Choroid plexus epithelial cell (primary cell): ENCODE measurements around the gene TSPAN7.

Experiments
- DNase-seq: peaks from one replicate; pipeline ENCODE4 v3.0.0-alpha.2; 2010; ENCODE audit warnings: low read depth
- H3K4me3 ChIP-seq: 2 replicates; pipeline ENCODE4 v1.5.1; 2011; ENCODE audit warnings: low read depth, mild to moderate bottlenecking, control low read depth, low read length, moderate library complexity
- CTCF ChIP-seq: conservative IDR thresholded peaks from 2 replicates; pipeline ENCODE4 v1.5.1; 2011; ENCODE audit warnings: low read depth, mild to moderate bottlenecking, control low read depth, inconsistent platforms, low read length, moderate library complexity

The TSPAN7 gene

GRCh38 chrX:38638952-38639529, 77.7 kb downstream of the TSPAN7 start:
- no peak for TF ChIP-seq CTCF
- DNase-seq = no peak
- H3K4me3 ChIP-seq = no peak overlapping the region

DNA sequence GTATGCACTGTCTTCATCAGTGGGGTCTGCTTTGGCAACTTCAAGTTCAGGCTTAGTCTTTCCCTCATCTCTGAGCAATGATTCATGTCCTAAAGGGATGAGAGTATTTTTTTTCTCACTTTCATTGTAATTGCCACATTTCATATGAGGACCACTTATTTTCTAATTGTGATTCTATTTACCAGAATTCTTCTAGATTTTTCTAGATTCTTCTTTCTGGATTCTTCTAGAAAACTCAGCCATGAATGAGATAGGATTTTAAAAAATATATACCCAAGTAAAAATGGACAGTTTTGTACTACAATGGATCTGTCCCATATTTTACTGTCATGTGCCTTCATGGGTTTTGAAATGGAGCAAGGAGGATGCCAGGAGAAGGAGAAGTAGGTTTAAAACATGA, 78.4 kb downstream of the TSPAN7 start:
- no peak for TF ChIP-seq CTCF
- no peak overlapping the region for H3K4me3 ChIP-seq
- DNase-seq = no peak

- TF ChIP-seq CTCF = no peak
- H3K4me3 ChIP-seq = no peak overlapping the region
- DNase-seq = no peak
Measured at GRCh38 chrX:38641197-38641596, 79.9 kb downstream of the TSPAN7 start.

- H3K4me3 ChIP-seq = no peak overlapping the region
- TF ChIP-seq CTCF = no peak
- DNase-seq = no peak
Measured at GRCh38 chrX:38643903-38644302, 82.6 kb downstream of the TSPAN7 start.

DNA sequence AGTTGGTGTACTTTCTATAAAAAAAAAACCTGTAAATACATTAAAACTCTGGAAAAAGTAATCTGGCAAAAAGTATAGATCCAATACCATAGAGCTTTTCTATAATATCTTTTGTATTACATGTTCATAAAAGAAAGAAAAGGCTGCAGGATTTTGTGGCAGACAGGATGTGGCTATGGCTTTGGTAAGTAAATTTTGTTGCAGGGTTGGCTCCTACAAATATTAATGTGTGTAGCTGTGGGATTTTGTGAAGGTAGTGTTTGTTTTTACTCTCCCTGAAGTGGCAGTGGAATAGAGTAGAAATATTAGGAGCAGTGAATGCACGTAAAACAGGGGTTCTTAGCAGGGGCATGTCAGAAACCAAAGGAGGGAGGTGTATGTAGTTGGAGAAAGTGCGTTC, 84.8 kb downstream of the TSPAN7 start:
- TF ChIP-seq CTCF = no peak
- no peak for DNase-seq
- no peak overlapping the region for H3K4me3 ChIP-seq

DNA sequence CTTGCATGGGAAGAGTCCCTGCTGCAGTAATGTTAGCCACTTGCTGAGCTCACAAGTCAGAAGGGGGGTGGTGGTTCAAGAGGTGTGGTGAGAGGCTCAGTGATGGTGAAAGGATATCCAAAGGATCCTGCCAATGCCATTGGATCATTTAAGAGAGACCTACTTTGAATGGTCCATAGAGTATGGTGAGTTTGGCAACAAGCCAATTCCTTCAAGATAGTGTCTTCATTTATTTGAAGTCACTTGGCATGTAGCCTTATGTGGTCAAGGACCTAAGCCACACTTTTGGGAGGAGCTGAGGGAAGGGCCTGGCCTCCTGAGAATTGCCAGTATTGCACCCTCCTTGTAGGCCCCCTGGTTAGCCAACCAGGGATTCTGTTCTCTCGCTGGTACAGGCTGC, 87.9 kb downstream of the TSPAN7 start:
- TF ChIP-seq CTCF = no peak
- no peak for DNase-seq
- H3K4me3 ChIP-seq = no peak overlapping the region
